Uterus (tissue), 4 donors: ENCODE measurements around the gene CATSPERD. TPM values are rescaled to one million over a fixed set of nuclear protein-coding genes. Genes with fewer than 3 reads are reported as not detected.
"Not testable (repeated sequence)": the region's sequence is repeated elsewhere in the genome, so short reads cannot be mapped to it uniquely, and the experiment has no call there.

Experiments used
- DNase-seq, 2 donors: peaks; one replicate each; pipeline ENCODE4 v3.0.0-alpha.2; 2019 to 2020
- H3K27ac ChIP-seq, 2 donors: fragments of 200-600 bp; sonication (generic); 1 replicate in 1 of 2; 2 replicates in 1 of 2; pipeline ENCODE4 v1.5.1; 2016 to 2018
- H3K27me3 ChIP-seq, 2 donors: fragments of 200-600 bp; sonication (generic); one replicate each; pipeline ENCODE4 v1.5.1; 2018 to 2019; ENCODE audit warnings: control low read depth in 1 of 2
- H3K36me3 ChIP-seq, 2 donors: fragments of 200-600 bp; sonication (generic); one replicate each; pipeline ENCODE4 v1.5.1; 2019; ENCODE audit warnings: control low read depth in 1 of 2
- H3K4me1 ChIP-seq, 2 donors: fragments of 200-600 bp; sonication (generic); one replicate each; pipeline ENCODE4 v1.5.1; 2018 to 2019; ENCODE audit warnings: control low read depth in 1 of 2
- H3K4me3 ChIP-seq, 2 donors: fragments of 200-600 bp; sonication (generic); 1 replicate in 1 of 2; 2 replicates in 1 of 2; pipeline ENCODE4 v1.5.1; 2018 to 2019; ENCODE audit warnings: mild to moderate bottlenecking in 1 of 2
- H3K9me3 ChIP-seq, 2 donors: fragments of 200-600 bp; sonication (generic); one replicate each; pipeline ENCODE4 v1.5.1; 2019; ENCODE audit warnings: control low read depth in 1 of 2
- POLR2A ChIP-seq, 2 donors: fragments of 450-650 bp; IDR thresholded peaks; one replicate each; pipeline ENCODE4 v1.6.1; 2016; ENCODE audit warnings: antibody characterized with exemption in 2 of 2, mild to moderate bottlenecking in 1 of 2, moderate library complexity in 1 of 2
- intact Hi-C: fragments of 100-400 bp; cut with DNase I; formaldehyde crosslinking; loops from one replicate; pipeline ENCODE4 v1.15.1; 2023; ENCODE audit warnings: low total_unique reads
- total RNA-seq, 4 donors: library from RNA; depleted of rRNA in 3 of 4; stranded (reverse); fragments of >200 nt in 3 of 4; gene quantifications; one replicate each; pipeline versions ENCODE4 v1.1.0 to v1.2.4, GENCODE V29; 2014 to 2023
- TF ChIP-seq, protein P1 (sequence below), 4 experiments: fragments of 200-600 bp in 2 of 4; fragments of 450-650 bp in 2 of 4; sonication (generic) in 2 of 4; IDR thresholded peaks; one replicate each; pipeline ENCODE4 v1.5.1; 2016 to 2019; ENCODE audit warnings: antibody characterized with exemption in 4 of 4, mild to moderate bottlenecking in 2 of 4, moderate library complexity in 1 of 4
- donor health status: DM: yes; HTN: yes; CAD: no.

The CATSPERD gene
- total RNA-seq, 4 donors from 2014 or later, result not detected

DNA sequence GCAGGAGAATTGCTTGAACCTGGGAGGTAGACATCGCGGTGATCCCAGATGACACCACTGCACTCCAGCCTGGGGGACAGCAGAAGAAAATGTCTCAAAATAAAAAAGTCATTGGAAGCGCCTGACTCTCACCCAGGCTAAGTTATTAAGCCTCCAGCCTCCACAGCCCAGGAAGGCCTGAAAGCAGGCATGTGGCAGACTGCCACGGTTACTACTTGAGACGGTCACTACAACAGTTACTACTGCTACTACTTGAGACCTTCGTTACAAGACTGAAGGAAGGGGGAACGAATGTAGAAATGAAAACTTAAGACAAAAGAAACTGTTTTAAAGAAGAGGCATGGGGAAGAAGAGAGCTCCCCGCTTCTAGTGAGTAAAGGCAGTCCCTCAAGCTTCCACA, 54.5 kb downstream of the CATSPERD start:
- no peaks in the 10 kb centered on the region for H3K36me3 ChIP-seq
- H3K4me1 ChIP-seq, result no peaks in the 10 kb centered on the region
- no peak for DNase-seq
- H3K4me3 ChIP-seq, result no peak overlapping the region
- no peaks in the 10 kb centered on the region for H3K27me3 ChIP-seq
- H3K9me3 ChIP-seq, result no peaks in the 10 kb centered on the region
- no peak for TF ChIP-seq POLR2A (IDR thresholded peaks at IDR 0.05)
- TF ChIP-seq, protein P1, sequence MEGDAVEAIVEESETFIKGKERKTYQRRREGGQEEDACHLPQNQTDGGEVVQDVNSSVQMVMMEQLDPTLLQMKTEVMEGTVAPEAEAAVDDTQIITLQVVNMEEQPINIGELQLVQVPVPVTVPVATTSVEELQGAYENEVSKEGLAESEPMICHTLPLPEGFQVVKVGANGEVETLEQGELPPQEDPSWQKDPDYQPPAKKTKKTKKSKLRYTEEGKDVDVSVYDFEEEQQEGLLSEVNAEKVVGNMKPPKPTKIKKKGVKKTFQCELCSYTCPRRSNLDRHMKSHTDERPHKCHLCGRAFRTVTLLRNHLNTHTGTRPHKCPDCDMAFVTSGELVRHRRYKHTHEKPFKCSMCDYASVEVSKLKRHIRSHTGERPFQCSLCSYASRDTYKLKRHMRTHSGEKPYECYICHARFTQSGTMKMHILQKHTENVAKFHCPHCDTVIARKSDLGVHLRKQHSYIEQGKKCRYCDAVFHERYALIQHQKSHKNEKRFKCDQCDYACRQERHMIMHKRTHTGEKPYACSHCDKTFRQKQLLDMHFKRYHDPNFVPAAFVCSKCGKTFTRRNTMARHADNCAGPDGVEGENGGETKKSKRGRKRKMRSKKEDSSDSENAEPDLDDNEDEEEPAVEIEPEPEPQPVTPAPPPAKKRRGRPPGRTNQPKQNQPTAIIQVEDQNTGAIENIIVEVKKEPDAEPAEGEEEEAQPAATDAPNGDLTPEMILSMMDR (IDR thresholded peaks at IDR 0.05), result no peak
- H3K27ac ChIP-seq, result no peak overlapping the region
- intact Hi-C loops, result no loop called here

DNA sequence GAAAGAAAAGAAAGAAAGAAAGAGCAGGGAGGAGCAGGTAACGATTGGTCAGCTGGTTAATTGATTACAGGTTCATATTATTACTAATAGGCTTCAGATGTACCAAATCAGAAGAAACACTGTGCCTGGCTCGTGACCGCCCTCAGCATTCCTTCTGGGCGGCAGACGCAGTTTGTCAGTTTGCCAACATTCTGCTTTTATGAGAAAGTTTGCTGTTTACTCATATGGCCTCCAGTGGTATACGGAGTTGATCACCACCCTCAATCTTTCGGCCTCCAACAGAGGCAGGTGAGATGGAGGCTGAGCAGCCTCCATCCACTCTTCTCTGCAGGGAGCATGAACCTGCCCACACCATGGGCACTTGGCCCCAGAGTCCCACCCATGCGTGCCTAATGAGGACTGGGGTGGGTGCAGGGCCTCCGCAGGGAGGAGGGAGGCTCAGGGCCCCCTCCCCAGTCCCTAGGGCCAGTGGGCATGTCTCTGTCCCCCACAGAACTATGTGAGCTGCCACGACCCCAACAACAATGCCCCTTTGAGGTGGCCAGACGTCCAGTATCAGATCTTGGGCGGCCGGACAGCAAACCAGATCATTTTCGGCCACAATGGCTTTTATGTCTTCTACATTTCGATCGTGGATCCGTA, 55.4 kb downstream of the CATSPERD start:
- Histone ChIP-seq H3K4me1 (no peaks in the 10 kb centered on the region), H3K9me3 (no peaks in the 10 kb centered on the region), H3K36me3 (no peaks in the 10 kb centered on the region), H3K4me3 (no peak overlapping the region), H3K27ac (no peak overlapping the region), H3K27me3 (no peaks in the 10 kb centered on the region)
- intact Hi-C loops, result no loop called here
- no peak for TF ChIP-seq POLR2A (IDR thresholded peaks at IDR 0.05)
- TF ChIP-seq, protein P1 (IDR thresholded peaks at IDR 0.05), result no peak
- no peak for DNase-seq

DNA sequence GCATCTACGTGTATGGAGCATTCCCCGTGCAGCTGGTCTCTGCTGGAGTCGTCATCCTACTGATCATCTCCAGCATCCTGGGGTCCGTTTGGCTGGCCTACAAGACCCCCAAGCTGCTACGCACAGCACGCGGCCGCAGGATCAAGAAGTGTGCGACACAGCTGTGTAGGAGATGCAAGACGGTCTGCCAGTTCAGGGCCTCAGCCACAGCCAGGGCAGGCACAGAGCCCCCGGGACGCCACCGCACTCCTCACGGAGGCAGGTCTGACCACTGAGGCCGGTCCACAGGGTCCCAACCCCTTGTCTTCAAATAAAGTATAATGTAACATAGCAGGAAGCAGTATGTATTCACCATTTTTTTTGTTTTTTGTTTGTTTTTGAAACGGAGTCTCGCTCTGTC, 58.0 kb downstream of the CATSPERD start:
- TF ChIP-seq, protein P1 (IDR thresholded peaks at IDR 0.05), result no peak
- TF ChIP-seq POLR2A (IDR thresholded peaks at IDR 0.05), result no peak
- Histone ChIP-seq H3K4me3 (no peak overlapping the region), H3K36me3 (no peaks in the 10 kb centered on the region), H3K27ac (no peak overlapping the region), H3K9me3 (no peaks in the 10 kb centered on the region), H3K27me3 (no peaks in the 10 kb centered on the region), H3K4me1 (no peaks in the 10 kb centered on the region)
- intact Hi-C loops, result no loop called here
- DNase-seq, result no peak

DNA sequence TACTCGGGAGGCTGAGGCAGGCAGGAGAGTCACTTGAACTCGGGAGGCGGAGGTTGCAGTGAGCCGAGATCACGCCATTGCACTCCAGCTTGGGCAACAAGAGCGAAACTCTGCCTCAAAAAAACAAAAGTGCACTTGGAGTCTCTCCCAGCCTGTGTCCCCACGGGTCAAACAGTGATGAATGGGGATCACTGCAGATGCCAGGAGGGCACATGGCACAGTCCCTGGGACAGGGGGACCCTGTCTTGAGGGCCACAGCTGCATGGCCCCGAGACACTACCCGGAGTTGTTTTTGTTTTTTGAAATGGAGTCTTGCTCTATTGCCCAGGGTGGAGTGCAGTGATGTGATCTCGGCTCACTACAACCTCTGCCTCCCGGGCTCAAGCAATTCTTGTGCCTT, 60.5 kb downstream of the CATSPERD start:
- H3K36me3 ChIP-seq, H3K9me3 ChIP-seq, DNase-seq, intact Hi-C loops, H3K4me1 ChIP-seq, H3K4me3 ChIP-seq, H3K27me3 ChIP-seq, H3K27ac ChIP-seq: not testable (repeated sequence)

DNA sequence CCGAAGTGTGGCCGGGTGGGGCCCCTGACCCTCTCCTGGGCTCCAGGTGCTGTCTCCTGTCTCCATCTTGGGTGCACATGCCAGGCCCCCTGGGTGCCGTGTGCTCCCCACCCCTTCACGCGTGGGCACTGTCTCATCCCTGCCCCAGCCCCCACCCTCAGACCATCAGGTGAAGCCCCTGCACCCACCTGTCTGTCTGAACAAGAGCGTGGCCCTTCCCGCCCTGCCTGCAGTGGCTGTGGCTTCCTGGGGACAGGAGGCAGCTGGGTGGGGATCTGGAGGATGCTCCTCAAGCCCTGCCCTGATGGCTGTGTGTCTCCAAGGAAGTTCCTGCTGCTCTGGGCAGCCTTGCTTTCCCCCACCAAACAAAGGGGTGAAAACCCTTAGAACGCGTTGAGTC, 61.9 kb downstream of the CATSPERD start:
- Histone ChIP-seq H3K27me3 (no peaks in the 10 kb centered on the region), H3K9me3 (no peaks in the 10 kb centered on the region), H3K4me1 (no peaks in the 10 kb centered on the region), H3K36me3 (no peaks in the 10 kb centered on the region), H3K27ac (no peak overlapping the region), H3K4me3 (no peak overlapping the region)
- TF ChIP-seq, protein P1 (IDR thresholded peaks at IDR 0.05), result no peak
- TF ChIP-seq POLR2A (IDR thresholded peaks at IDR 0.05), result no peak
- no peak for DNase-seq
- intact Hi-C loops, result no loop called here
